Measurements from ENCODE around the gene ARHGEF11.

- TF ChIP-seq POLR2AphosphoS5 (IDR thresholded peaks at IDR 0.05) (no peak), CTCF (IDR thresholded peaks at IDR 0.05) (no peak), POLR2A (IDR thresholded peaks at IDR 0.05) (no peak)
Observed at GRCh38 chr1:157001304-157001703, 44.2 kb downstream of the ARHGEF11 start.

All from upper lobe of left lung (tissue), 4 donors.